Gastroesophageal sphincter (tissue), 3 donors: ENCODE measurements around the gene TPST1.

ENCODE experiments used
- CTCF ChIP-seq, 4 experiments: fragments of 200-600 bp in 2 of 4; fragments of 450-650 bp in 2 of 4; sonication (generic) in 1 of 4; IDR thresholded peaks; one replicate each; pipeline ENCODE4 v1.5.1; 2017 to 2019; ENCODE audit warnings: antibody characterized with exemption in 4 of 4, mild to moderate bottlenecking in 2 of 4, moderate library complexity in 2 of 4
- POLR2A ChIP-seq, 2 donors: fragments of 450-650 bp; IDR thresholded peaks; one replicate each; pipeline ENCODE4 v1.6.1; 2017; ENCODE audit warnings: antibody characterized with exemption in 2 of 2, mild to moderate bottlenecking in 2 of 2, moderate library complexity in 1 of 2

DNA sequence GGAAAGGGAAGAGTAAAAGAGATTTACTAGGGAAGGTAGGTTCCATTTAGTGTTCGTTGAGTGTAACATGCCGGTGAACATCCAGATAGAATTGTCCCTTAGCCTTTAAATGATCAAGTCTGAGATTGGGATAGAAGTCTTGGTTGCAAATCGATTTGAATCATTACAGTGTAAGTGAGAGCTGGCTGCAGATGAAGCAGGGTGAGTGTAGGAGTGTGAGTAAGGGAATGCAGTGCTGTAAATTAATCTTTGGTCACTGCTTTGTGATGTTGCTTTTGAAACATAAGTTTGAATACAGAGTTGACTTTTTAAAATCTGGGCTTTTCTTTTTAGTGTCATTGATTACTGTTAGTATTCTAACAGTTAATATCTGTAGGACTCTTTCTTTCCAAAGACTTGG is 16.3 kb downstream of the TPST1 start:
- TF ChIP-seq CTCF (IDR thresholded peaks at IDR 0.05) (no peak), POLR2A (IDR thresholded peaks at IDR 0.05) (no peak)
